Measurements from ENCODE around the gene PBX4. TPM values are rescaled to one million over a fixed set of nuclear protein-coding genes. Genes with fewer than 3 reads are reported as not detected.

The PBX4 gene
- total and polyA plus RNA-seq, 2 of the 8 experiments (the other 6 are each of a cell fraction or from before 2014, with no cell fraction given), result 3.4 to 3.8 TPM

DNA sequence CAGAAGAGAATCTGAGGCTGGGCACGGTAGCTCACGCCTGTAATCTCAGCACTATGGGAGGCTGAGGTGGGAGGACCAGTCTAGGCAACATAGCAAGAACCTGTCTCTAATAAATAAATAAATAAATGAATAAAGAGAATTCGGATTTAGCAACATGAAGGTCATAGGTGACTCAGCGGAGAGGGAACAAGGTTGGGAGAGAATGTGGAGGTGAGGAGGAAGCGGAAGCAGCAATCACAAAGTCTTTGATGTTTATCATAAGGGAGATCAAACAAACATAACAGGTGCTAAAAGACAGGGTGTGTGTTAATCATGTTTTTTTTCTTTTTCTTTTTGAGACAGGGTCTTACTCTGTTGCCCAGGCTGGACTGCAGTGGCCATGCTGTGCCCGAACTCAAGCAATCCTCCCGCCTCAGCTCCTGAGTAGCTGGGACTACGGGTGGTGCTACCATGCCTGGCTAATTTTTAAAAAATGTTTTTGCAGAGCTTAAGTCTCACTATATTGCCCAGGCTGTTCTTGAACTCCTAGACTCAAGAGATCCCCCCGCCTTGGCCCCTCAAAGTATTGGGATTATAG lies 16.3 kb downstream of the PBX4 start (continued):
- TF ChIP-seq GTF2F1 (IDR thresholded peaks at IDR 0.05; ENCODE audit: borderline replicate concordance, low read depth, low read length) (no peak), POLR2AphosphoS5 (IDR thresholded peaks at IDR 0.05; ENCODE audit: low read depth, low read length) (no peak), TCF12 (IDR thresholded peaks at IDR 0.05; ENCODE audit: low read depth, low read length) (no peak)
